ENCODE measurements around the gene PRRT4. TPM values are rescaled to one million over a fixed set of nuclear protein-coding genes. Genes with fewer than 3 reads are reported as not detected.

Gene PRRT4
- total RNA-seq, 4 donors from 2014 or later = 0.38 to 1.9 (median 1.5) TPM

DNA sequence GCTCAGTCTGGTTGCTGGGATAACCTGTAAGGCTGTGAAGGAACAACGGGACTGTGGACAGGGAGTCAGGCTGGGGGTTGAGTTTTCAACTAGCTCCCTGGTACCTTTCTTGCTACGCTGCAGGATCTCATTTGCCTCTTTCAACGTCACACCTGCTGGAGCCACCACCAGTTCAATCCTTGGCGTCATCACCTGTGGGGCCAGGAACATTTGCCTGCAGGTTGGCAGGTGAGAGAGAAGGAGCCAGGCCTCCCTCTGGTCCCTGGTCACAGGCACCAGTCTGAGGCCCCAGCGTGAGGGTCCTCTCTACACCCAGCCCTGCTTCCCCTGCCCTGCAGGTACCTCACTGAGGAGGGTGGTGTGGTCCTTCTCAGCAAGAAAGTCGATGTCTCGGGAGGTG, 38.5 kb upstream of the PRRT4 start:
- H3K27ac ChIP-seq = no peak overlapping the region
- H3K4me3 ChIP-seq = no peak overlapping the region
- 89 to 98% methylated on average over 3 to 5 of the region's 7 CpGs for WGBS, 2 donors
- intact Hi-C loops (cut with DNase I) = loop anchor here (2.0 kb wide), 1 partner anchor 25 kb away; no protein-coding TSS in a partner anchor
- no peak for TF ChIP-seq POLR2A (IDR thresholded peaks at IDR 0.05)
- TF ChIP-seq, protein P1, sequence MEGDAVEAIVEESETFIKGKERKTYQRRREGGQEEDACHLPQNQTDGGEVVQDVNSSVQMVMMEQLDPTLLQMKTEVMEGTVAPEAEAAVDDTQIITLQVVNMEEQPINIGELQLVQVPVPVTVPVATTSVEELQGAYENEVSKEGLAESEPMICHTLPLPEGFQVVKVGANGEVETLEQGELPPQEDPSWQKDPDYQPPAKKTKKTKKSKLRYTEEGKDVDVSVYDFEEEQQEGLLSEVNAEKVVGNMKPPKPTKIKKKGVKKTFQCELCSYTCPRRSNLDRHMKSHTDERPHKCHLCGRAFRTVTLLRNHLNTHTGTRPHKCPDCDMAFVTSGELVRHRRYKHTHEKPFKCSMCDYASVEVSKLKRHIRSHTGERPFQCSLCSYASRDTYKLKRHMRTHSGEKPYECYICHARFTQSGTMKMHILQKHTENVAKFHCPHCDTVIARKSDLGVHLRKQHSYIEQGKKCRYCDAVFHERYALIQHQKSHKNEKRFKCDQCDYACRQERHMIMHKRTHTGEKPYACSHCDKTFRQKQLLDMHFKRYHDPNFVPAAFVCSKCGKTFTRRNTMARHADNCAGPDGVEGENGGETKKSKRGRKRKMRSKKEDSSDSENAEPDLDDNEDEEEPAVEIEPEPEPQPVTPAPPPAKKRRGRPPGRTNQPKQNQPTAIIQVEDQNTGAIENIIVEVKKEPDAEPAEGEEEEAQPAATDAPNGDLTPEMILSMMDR (IDR thresholded peaks at IDR 0.05) = no peak
- H3K9me3 ChIP-seq = no peaks in the 10 kb centered on the region
- peaks cover 25 to 79% (median 29%) of the 10 kb centered on the region in 3 donors for H3K36me3 ChIP-seq
- H3K27me3 ChIP-seq = no peaks in the 10 kb centered on the region
- no peak for DNase-seq
- peaks cover 10 to 14% (median 11%) of the 10 kb centered on the region in 3 donors for H3K4me1 ChIP-seq

DNA sequence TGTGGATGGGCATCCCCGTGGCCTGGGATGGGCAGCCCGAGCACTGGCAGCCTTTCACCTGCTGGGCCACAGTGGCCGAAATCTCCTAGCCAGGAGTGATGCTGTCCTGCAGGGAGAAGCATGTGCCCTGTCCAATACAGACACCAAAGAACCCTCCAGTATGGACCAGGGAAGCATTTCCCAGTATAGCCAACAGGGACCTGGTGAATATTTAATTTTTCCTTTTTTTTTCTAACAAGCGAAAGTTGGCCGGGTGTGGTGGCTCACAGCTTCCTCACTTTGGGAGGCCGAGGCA, 37.3 kb upstream of the PRRT4 start:
- Histone ChIP-seq H3K4me1 (peaks cover 0 to 2% (median 0%) of the 10 kb centered on the region in 3 donors), H3K36me3 (peaks cover 36 to 90% (median 40%) of the 10 kb centered on the region in 3 donors), H3K9me3 (no peaks in the 10 kb centered on the region), H3K27ac (no peak overlapping the region), H3K4me3 (no peak overlapping the region), H3K27me3 (no peaks in the 10 kb centered on the region)
- TF ChIP-seq POLR2A (IDR thresholded peaks at IDR 0.05) = no peak
- TF ChIP-seq, protein P1 (IDR thresholded peaks at IDR 0.05) = no peak
- WGBS, 2 donors = 60% methylated on average over 1 of the region's 6 CpGs; no CpG with 5 or more reads in 1 of the 2 donors
- no peak for DNase-seq
- intact Hi-C loops (cut with DNase I) = loop anchor here (2.0 kb wide), 1 partner anchor 26 kb away; no protein-coding TSS in a partner anchor

DNA sequence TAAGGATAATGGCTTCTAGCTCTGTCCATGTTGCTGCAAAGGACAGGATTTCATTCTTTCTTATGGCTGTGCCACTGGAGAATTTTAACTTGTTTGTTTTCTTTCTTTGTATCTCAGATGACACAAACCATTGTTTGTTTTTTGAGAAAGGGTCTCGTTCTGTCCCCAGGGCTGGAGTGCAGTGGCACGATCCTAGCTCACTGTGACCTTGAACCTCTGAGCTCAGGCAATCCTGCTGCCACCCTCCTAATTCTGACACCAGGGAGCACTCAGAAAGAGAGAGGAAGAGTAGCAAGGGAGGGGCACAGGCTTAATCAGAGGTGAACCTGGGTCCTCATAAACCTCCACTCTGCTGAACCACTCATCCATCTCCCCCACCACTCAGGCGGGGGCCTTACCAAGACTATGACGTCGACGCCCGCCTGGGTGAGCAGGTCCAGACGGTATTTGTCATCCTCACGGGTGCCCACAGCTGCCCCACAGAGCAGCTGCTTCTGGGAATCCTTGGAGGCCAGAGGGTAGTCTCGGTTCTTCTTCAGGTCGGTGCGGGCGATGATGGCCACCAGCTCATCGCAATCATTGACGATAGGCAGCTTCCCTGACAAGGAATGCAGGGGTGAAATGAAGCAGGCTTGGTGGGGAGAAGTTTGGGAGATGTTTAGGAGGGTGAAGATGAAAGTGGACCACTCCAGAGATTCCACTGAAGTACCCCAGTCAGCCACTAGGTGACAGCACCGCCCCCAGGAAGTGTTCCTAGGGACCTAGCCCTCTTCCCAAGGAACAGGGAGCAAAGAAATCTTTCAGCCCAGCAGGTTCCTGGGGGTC, 36.7 kb upstream of the PRRT4 start:
- Histone ChIP-seq H3K9me3 (no peaks in the 10 kb centered on the region), H3K4me3 (no peak overlapping the region), H3K36me3 (peaks cover 42 to 92% (median 42%) of the 10 kb centered on the region in 3 donors), H3K27ac (no peak overlapping the region), H3K4me1 (no peaks in the 10 kb centered on the region), H3K27me3 (no peaks in the 10 kb centered on the region)
- intact Hi-C loops (cut with DNase I) = loop anchor here (2.0 kb wide), 1 partner anchor 27 kb away; no protein-coding TSS in a partner anchor
- TF ChIP-seq, protein P1 (IDR thresholded peaks at IDR 0.05) = peak; percentile 86 to 94 (median 90)
- no peak for TF ChIP-seq POLR2A (IDR thresholded peaks at IDR 0.05)
- DNase-seq = no peak
- 78 to 80% methylated on average over 9 to 15 of the region's 16 CpGs for WGBS, 2 donors

DNA sequence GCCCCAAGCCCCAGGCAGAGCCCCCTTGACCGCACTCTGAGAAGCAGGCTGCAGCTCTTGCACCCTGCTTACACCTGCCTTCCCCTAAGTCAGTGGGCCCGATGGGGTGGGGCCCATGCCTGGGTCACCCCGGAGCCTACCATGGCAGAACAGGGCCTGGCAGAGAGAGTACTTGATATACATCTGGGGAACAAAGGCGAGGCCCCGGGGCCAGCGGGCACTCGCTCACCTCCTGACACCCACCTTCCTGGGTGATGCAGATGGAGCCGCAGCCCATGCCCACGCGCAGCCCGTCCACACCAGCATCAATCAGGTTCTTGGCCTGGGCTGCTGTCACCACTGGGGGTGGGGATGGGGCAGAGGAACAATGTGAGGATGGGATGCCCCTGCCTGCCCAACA, 34.9 kb upstream of the PRRT4 start:
- Histone ChIP-seq H3K36me3 (peaks cover 42 to 100% (median 49%) of the 10 kb centered on the region in 3 donors), H3K4me1 (no peaks in the 10 kb centered on the region), H3K27ac (no peak overlapping the region), H3K9me3 (no peaks in the 10 kb centered on the region), H3K27me3 (no peaks in the 10 kb centered on the region), H3K4me3 (no peak overlapping the region)
- DNase-seq = no peak
- TF ChIP-seq, protein P1 (IDR thresholded peaks at IDR 0.05) = no peak
- no peak for TF ChIP-seq POLR2A (IDR thresholded peaks at IDR 0.05)
- intact Hi-C loops (cut with DNase I) = no loop called here
- 90 to 100% methylated on average over 1 to 4 of the region's 11 CpGs for WGBS, 2 donors

DNA sequence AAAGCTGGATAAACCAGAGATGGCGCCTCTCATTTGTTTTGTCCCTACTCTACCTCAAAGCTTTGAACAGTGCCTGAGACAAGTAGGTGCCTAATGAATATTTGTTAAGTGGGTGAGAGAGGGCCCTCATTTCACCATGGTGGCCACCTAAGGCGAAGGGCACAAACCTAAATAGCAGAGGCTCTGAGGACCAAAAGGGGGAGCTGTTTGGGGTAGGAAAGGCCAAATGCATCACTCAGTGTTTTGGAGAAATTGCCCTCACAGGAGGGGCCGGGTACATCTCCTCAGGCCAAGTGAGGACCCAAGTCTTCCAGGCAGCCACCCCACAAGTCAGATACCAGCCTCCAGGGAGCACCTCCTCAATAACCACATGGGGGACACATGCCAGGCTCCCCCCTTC, 34.3 kb upstream of the PRRT4 start:
- intact Hi-C loops (cut with DNase I) = no loop called here
- Histone ChIP-seq H3K27me3 (no peaks in the 10 kb centered on the region), H3K4me1 (no peaks in the 10 kb centered on the region), H3K27ac (no peak overlapping the region), H3K36me3 (peaks cover 41 to 97% (median 43%) of the 10 kb centered on the region in 3 donors), H3K4me3 (no peak overlapping the region), H3K9me3 (no peaks in the 10 kb centered on the region)
- 88 to 100% methylated on average over 1 to 3 of the region's 3 CpGs for WGBS, 2 donors
- TF ChIP-seq POLR2A (IDR thresholded peaks at IDR 0.05) = no peak
- TF ChIP-seq, protein P1 (IDR thresholded peaks at IDR 0.05) = no peak
- no peak for DNase-seq
